H4 (cell line): ENCODE data around the gene EXOSC7. TPM values are rescaled to one million over a fixed set of nuclear protein-coding genes. Genes with fewer than 3 reads are reported as not detected.

ENCODE experiments used
- DNase-seq: peaks from one replicate; pipeline ENCODE4 v3.0.0-alpha.2; 2015; ENCODE audit warnings: low spot score
- total RNA-seq: library from RNA; depleted of rRNA; stranded (reverse); fragments of >200 nt; shearing (Covaris generic); gene quantifications from 2 replicates; pipeline ENCODE4 v1.2.3, GENCODE V29; 2014; rRNA removed

The EXOSC7 gene
- total RNA-seq, 1 experiment from 2014 or later = 49.9 TPM

DNA sequence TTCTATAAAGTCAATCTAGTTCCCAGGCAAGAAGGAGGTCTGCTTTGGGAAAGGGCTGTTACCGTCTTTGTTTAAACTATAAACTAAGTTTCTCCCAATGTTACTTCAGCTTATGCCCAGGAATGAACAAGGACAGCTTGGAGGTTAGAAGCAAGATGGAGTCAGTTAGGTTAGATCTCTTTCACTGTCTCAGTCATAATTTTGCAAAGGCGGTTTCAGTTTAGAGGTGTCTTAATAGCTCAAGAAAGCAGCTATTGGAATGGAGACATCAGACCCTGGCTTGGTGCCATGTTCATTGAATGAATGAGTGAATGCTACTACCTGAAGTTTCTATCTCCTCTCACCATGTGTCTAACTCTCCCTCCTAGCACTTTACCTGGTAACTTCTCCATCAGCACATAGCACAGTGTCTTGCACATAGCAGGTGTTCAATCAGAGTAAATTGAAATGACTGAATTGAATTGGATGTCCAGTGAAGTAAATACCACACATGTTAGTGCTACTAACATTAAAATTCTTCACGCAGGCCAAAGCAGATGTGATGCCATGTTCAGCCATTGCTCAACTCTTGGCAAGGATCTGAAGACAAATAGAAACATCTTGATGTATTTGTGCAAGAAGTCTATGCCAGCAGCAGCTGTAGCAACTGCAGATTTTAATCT, 78.3 kb downstream of the EXOSC7 start:
- DNase-seq = peak; percentile 61

DNA sequence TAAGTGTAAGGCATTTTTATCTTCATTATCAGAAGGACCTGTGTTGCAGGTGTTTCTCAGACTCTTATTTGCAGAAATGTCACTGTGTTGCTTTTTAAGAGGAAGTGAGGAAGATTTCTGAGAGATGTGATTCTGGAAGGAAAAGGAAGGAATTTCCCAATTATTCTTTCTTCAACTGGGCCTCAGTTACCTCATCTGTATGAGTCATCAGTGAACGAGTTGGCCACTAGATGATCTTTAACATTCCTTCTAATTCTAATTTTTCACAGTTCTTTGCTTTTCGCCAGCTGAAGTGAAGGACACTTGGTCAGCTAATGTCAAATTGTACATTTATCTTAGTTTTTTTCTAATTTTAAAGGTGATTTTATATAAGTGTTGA, 79.0 kb downstream of the EXOSC7 start:
- DNase-seq = peak; percentile 56

DNA sequence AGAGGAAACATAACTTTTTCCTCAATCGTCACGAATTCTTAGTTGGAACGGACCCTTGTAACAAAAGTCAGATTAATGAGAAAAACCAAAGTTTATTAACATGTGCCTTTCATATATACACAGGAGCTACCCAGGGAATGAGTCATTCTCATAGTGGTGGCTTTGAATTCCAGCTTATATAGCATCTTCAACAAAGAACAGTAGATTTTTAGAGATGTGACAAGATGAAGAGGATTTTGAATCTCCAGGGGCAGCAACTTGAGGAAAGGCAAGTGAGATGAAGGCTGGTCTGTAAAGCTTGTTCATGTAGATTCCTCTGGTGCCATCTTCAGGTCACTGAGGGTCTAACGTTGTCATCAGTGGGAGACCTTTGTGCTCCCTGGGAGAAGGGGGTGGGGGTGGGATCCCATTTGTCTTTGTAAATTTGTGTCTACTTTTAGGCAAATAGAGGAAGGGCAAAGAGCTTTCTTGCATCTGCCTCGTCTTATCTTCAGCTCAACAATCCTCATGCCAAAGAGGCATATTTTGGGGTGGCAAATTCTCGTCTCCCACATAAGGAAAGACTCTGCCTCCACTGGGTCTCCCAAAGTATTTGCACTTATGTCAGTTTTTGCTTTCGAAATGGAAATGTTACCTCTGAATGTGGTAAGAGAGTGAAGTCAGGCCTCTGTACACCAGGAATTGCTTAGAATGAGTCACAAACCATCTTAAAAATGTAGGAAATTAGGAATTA, 79.5 kb downstream of the EXOSC7 start:
- peak; percentile 67 for DNase-seq

DNA sequence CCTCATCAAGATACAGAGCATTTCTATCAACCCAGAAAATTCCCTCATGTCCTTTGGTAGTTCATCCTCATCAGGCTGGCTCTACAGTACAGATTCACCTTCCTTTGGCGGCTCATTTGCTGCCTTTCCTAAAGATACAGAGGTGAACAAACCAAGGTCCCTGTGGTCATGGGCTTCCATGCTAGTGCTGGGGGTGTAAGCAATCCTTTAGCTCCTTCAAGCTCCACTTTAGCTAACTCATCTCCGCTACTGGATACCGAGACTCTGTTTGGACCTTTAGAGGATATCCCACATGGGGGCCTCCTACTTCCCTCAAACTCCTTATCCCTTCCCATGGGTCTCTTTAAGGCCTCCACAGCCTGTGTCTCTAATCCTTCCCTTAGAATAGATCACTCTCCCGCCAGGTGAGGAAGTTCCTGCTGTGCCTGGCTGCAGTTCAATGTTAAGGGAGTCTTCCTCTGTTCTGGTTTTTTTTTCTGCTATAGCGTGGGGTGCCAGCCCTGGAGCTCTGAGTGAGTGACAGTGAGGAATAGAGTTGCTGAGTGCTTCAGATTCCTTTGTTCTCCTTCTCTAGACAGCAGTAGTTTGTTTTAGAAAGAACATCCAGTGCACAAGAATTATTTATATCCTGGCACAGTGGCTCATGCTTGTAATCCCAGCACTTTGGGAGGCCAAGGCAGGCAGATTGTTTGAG, 80.7 kb downstream of the EXOSC7 start:
- DNase-seq = no peak

DNA sequence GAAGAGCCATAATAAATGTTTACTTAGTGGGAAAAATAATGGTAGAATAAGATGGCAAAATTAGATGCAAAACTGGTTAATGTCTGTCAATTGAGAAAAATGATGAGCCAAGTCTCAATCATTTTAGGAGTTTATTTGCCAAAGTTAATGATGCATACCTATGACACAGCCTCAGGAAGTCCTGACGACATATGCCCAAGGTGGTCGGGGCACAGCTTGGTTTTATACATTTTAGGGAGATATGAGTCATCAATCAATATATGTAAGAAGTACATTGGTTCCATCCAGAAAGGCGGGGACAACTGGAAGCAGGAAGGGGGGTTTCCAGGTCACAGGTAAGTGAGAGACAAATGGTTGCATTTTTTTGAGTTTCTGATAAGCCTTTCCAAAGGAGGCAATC, 81.5 kb downstream of the EXOSC7 start:
- DNase-seq = no peak

DNA sequence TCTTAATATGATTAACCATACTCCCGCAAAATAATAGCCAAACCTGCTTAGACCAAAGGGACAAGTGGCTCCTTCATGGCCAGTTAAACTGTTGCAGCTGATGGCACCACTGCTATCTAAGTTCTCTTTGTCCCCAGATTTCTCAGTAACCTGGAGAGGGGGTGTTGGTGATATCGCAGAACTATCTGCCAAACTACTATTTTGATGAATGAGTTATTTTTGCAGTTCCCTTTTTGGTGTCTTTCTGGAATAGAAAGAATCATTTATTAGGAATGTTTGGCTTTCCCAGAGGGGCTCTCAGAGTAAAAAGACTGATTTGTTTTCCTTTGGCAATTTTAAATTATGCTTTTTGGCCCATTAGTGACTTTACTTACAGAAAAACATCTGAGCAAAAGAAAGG, 83.1 kb downstream of the EXOSC7 start:
- DNase-seq = no peak

DNA sequence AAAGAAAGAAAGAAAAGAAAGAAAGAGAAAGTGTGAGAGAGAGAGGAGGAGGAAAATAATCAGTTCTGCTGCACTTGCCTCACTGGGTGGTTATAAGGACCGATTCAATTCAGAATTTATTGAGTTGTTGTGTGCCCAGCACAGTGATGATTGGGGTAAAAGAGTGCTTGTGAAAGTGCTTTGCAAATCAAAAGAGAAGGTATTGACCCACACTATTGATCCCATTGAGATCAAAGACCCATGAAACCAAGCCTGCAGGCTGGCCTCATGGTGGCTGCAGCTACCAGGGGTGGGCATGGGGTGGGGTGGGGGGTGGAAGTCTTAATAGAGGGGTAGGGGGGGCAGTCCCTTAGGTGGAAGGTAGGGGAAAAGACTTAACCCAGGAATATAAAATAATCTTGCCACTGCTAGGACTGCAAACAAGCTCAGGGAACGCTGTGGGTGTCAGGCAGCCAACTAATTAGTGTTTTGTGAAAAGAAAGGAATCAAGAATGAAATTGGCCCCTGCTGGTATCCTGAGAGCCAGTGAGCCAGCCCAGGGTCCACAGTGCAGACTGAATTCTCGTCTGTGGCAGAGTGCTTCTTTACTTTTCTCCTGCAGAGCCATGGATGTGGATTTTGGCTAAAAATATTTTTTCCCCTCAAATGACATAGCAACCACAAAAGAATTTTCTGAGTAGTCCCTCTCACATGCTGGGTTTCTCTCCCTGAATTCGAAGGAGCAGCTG, 84.3 kb downstream of the EXOSC7 start:
- no peak for DNase-seq

Other genes starting within 250 kb of the EXOSC7 start
- 1.7 and 1.9 TPM in 2 replicates for gene ZNF501, start 246.6 kb upstream of the EXOSC7 start, total RNA-seq
- 10.4 and 10.6 TPM in 2 replicates for gene KIAA1143, start 214.6 kb upstream of the EXOSC7 start, total RNA-seq
- gene KIF15, start 214.4 kb upstream of the EXOSC7 start, total RNA-seq = 11.1 and 15.7 TPM in 2 replicates
- 4.3 and 5.4 TPM in 2 replicates for gene TMEM42, start 114.3 kb upstream of the EXOSC7 start, total RNA-seq
- gene TGM4, start 101.6 kb upstream of the EXOSC7 start, total RNA-seq = 1.2 TPM in 1 of 2 replicates, not detected in the other
- gene ZDHHC3, start 70 bp upstream of the EXOSC7 start, total RNA-seq = 30.1 and 46.8 TPM in 2 replicates
- 0.37 and 1.3 TPM in 2 replicates for gene CLEC3B, start 50.1 kb downstream of the EXOSC7 start, total RNA-seq
- gene CDCP1, start 170.1 kb downstream of the EXOSC7 start, total RNA-seq = 0.12 and 0.31 TPM in 2 replicates